ENCODE results near the gene NKAIN2. TPM values are rescaled to one million over a fixed set of nuclear protein-coding genes. Genes with fewer than 3 reads are reported as not detected.

NKAIN2 gene
- total RNA-seq, 2 donors from 2014 or later, result 0.68 TPM; not detected in 1

GRCh38 chr6:124055963-124056362 is 252.3 kb downstream of the NKAIN2 start:
- Histone ChIP-seq H3K9me3 (no peaks in the 10 kb centered on the region), H3K27me3 (replicated peaks; ENCODE audit: insufficient read depth) (no peaks in the 10 kb centered on the region), H3K36me3 (no peaks in the 10 kb centered on the region), H3K4me1 (replicated peaks) (no peaks in the 10 kb centered on the region), H3K4me3 (no peak overlapping the region), H3K27ac (no peak overlapping the region)
- TF ChIP-seq CTCF (IDR thresholded peaks at IDR 0.05), result no peak
- TF ChIP-seq POLR2A (IDR thresholded peaks at IDR 0.05), result no peak
- TF ChIP-seq POLR2AphosphoS5 (IDR thresholded peaks at IDR 0.05), result no peak
- no peak for DNase-seq (ENCODE audit: low spot score)
- WGBS, result 23% methylated on average over 1 of the region's 1 CpG
- intact Hi-C loops (cut with DNase I), result no loop called here

DNA sequence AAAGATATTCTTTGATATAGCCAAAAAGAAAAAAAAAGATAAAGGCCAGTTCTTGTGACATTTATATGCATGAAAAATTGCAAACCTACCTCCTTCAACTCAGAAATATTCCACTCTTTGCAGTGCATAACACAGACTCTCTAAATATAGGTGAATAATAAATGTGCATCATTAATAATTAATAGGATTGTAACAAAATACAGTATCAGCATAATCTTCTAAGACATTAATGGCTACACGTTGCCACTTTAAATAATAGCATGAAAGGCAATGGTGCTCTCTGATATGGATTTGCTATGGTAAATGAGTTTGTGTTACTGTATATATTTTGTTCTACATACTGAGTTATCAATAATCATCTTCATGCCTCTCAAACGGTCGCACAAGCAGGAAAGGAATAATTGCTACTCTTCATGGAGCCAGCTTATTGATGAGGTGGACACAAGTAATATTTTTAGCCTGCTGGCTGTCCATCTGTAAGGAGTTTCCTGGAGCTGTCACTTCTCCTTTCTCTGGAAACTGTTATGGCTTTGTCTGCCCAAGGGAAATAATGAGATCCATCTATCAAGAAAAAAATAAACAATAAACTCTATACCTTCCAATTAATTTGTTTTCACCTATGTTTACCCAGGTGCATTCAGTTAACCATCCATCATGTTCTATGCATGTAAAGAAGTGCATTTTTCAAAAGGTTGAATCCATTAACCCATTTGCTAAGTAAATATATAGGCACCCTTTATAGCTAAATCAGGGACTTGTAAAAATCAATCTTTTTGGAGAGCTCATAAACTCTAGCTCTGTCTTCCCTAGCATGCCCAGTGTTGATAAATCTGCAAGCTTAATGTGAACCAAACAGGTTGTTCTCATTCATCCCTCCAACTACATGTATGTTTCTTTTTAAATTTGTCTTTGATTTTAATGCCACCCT is 253.0 kb downstream of the NKAIN2 start:
- Histone ChIP-seq H3K4me3 (no peak overlapping the region), H3K9me3 (no peaks in the 10 kb centered on the region), H3K36me3 (no peaks in the 10 kb centered on the region), H3K27ac (no peak overlapping the region), H3K27me3 (replicated peaks; ENCODE audit: insufficient read depth) (no peaks in the 10 kb centered on the region), H3K4me1 (replicated peaks) (no peaks in the 10 kb centered on the region)
- DNase-seq (ENCODE audit: low spot score), result no peak
- 13% methylated on average over 3 of the region's 3 CpGs for WGBS
- intact Hi-C loops (cut with DNase I), result no loop called here
- no peak for TF ChIP-seq POLR2AphosphoS5 (IDR thresholded peaks at IDR 0.05)
- no peak for TF ChIP-seq POLR2A (IDR thresholded peaks at IDR 0.05)
- no peak for TF ChIP-seq CTCF (IDR thresholded peaks at IDR 0.05)

DNA sequence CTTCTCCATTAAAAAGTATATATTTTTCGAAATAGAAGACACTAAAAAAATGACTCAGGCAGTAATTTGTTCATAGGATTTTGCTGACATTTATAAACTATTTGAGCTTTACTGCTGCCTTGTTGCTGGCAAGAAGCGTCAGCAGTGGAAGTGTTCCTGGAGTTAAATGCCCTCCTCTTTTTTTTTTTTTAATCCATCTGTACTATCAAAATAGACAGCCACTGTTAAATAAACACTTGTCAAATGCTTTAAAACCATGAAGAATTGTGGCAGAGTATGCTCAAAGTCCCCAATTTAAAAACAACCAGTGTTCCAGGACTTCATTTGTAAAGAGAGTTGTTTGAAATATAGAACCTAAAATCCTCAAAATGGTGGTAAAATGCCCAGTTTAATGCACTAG is 253.8 kb downstream of the NKAIN2 start:
- 12% methylated on average over 2 of the region's 2 CpGs for WGBS
- Histone ChIP-seq H3K4me1 (replicated peaks) (no peaks in the 10 kb centered on the region), H3K27me3 (replicated peaks; ENCODE audit: insufficient read depth) (no peaks in the 10 kb centered on the region), H3K9me3 (no peaks in the 10 kb centered on the region), H3K27ac (no peak overlapping the region), H3K36me3 (no peaks in the 10 kb centered on the region), H3K4me3 (no peak overlapping the region)
- DNase-seq (ENCODE audit: low spot score), result no peak
- intact Hi-C loops (cut with DNase I), result no loop called here
- TF ChIP-seq POLR2A (IDR thresholded peaks at IDR 0.05) (no peak), POLR2AphosphoS5 (IDR thresholded peaks at IDR 0.05) (no peak), CTCF (IDR thresholded peaks at IDR 0.05) (no peak)

GRCh38 chr6:124064317-124065113 is 260.9 kb downstream of the NKAIN2 start:
- no peak for DNase-seq (ENCODE audit: low spot score)
- Histone ChIP-seq H3K36me3 (no peaks in the 10 kb centered on the region), H3K4me3 (no peak overlapping the region), H3K27me3 (replicated peaks; ENCODE audit: insufficient read depth) (no peaks in the 10 kb centered on the region), H3K9me3 (no peaks in the 10 kb centered on the region), H3K4me1 (replicated peaks) (no peaks in the 10 kb centered on the region), H3K27ac (no peak overlapping the region)
- no peak for TF ChIP-seq CTCF (IDR thresholded peaks at IDR 0.05)
- no peak for TF ChIP-seq POLR2A (IDR thresholded peaks at IDR 0.05)
- no peak for TF ChIP-seq POLR2AphosphoS5 (IDR thresholded peaks at IDR 0.05)
- intact Hi-C loops (cut with DNase I), result no loop called here
- 72% methylated on average over 3 of the region's 3 CpGs for WGBS
